NCI-H1694 (cell line): ENCODE data around the gene SARS2.
"Not testable (repeated sequence)": the region's sequence is repeated elsewhere in the genome, so short reads cannot be mapped to it uniquely, and the experiment has no call there.

ENCODE experiments used
- DNase-seq: peaks from one replicate; lab custom pipeline; 2025; lab: John Stamatoyannopoulos, UW

Gene SARS2

GRCh38 chr19:38946229-38947010 lies 15.9 kb upstream of the SARS2 start:
- no peak for DNase-seq

DNA sequence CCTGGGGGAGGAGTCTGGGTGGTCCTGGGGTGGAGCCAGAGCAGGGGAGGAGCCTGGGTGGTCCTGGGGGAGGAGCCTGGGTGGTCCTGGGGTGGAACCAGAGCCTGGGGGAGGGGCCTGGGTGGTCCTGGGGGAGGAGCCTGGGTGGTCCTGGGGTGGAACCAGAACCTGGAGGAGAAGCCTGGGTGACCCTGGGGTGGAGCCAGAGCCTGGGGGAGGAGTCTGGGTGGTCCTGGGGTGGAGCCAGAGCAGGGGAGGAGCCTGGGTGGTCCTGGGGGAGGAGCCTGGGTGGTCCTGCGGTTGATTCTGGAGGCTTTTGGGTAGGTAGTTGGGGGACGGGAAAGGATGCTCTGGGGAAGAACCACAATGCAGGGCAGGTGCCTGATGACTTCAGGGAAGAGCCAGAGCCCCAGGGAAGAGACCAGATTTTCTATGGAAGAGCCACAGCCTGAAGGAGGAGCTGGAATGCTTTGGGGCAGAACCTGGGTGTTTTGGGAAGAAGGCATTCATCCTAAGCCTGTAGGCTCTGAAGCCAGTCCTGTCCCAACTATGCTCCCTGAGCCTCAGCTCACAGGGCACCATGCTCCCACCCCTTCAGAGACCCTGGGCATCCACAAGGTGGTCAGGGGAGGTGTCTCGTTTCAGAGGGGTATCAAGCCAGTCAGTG lies 15.1 kb upstream of the SARS2 start:
- DNase-seq = no peak

GRCh38 chr19:38944981-38945506 lies 14.5 kb upstream of the SARS2 start:
- no peak for DNase-seq

DNA sequence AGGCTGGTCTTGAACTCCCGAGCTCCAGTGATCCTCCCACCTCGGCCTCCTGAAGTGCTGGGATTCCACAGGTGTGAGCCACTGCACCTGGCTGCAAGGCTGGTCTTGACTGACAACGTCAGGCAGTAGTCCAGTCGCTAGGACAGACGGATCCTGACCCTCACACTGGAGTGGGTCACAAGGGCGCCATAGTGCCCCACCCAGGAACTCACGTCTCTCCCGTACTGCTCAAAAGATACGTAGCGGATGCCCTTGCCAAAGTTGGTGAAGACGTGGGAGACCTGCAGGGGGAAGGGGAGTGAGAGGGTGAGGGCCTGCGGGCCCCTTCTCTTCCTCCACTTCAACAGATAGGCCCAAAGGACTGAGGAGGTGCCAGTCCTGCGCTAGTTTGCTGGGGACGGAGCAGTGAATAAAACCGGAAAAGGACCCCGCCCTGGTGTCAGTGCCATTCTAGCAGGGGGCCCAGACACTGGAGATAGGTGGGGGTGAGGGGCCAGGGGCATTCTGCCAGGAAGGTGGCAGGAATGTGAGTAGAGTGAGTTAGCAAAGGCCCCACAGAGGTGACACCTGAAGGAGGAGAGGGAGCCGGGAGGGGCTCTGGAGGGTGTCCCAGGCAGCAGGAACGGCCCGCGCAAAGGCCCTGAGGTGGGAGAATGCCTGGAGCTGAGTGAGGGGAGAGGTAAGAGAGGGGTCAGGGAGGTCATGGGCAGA lies 12.1 kb upstream of the SARS2 start:
- no peak for DNase-seq

- no peak for DNase-seq
These were observed 11.4 kb upstream of the SARS2 start for GRCh38 chr19:38941979-38942378.

GRCh38 chr19:38941466-38941865 lies 10.9 kb upstream of the SARS2 start:
- not testable (repeated sequence) for DNase-seq

GRCh38 chr19:38939957-38940356 lies 9.4 kb upstream of the SARS2 start:
- no peak for DNase-seq

DNA sequence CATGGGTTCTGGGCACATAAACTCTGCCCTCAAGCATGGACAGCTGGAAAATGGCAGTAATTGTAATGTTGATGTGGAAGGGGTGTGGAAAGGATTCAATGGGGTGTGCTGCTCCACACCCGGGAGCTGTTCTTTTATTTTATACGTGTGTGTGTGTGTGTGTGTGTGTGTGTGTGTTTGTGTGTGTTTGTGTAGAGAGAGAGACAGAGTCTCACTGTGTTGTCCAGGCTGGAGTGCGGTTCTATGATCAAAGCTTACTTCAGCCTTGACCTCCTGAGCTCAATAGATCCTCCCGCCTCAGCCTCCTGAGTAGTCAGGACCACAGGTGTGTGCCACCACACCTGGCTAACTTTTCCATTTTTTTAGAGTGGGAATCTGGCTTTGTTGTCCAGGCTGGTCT lies 3.0 kb upstream of the SARS2 start:
- DNase-seq = no peak

- DNase-seq = peak; percentile 18
These were observed 2.0 kb upstream of the SARS2 start for GRCh38 chr19:38932425-38933179.

DNA sequence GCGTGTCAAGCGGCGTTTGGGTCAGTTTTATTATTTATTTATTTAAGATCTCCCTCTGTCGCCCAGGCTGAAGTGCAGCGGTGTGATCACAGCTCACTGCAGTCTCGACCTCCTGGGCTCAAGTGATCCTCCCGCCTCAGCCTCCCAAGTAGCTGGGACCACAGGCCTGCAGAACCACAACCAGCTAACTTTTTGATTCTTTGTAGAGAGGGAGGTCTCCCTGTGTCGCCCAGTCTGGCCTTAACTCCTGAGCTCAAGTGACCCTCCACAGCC lies 894 bp upstream of the SARS2 start:
- DNase-seq = no peak

DNA sequence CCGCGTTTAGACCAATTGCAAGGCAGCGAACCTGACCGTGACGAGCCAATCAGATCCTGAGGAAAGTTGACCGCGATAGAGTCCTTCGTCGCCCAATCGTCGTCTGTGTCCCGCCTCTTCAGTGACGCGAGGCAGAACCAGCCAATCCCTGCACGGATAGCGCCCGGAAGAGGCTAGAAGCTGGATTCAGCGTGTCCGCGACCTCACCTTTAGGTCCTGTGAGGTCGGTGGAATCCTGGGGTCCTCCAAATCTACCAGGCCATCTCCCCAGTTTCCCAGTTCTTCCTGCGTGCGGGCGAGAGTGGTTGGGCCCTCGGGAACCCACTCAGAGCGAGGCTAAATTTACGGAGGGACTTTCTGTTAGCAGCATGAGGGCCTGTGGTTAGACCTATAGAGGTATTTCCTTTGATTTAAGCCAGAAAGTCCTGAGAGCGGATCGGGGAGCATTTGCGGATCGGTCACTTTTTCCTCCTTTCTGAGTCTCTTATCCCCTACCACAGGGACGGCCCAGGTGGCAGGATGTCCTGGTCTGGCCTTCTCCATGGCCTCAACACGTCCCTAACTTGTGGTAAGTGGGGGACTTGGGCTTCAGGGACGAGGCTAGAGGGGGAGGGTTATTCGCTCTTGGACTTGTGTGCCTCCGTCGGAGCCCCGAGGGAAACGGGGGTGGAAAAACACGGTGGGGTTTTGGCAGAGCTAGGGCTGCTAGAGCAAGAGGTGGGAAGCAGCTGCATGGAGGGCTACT lies 385 bp upstream of the SARS2 start, which contains the start of gene MRPS12:
Gene MRPS12 (plus strand): TSS at position 169 of the 745 bp plus-strand sequence. CDS start 351 bp downstream, at position 520.
- DNase-seq = peak; percentile 98

DNA sequence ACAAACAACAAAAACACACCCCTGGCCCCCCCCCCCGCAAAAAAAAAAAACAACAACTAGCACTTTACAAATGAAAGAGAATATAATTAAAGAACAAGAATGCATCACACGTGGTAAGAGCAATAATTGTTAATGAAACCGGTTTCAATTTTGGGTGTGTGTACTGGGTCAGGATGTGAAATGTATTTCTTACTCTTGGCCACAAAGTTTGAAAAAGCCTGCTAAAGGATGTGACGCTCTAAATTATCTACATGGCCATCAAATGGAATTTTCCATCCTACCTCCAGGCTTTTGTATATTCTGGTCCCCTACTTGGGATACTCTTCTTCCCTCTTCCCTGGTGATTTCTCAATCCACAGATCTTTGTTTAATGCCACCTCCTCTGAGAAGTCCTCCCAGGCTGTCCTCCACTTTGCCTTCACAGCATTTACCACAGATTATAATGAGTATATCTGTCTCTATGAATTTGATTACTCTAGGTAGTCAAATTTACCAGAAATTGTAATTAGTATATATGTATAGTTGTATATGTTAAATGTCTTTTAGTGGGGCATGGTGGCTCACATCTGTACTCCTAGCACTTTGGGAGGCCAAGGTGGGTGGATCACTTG lies 2.1 kb downstream of the SARS2 start:
- DNase-seq = no peak

DNA sequence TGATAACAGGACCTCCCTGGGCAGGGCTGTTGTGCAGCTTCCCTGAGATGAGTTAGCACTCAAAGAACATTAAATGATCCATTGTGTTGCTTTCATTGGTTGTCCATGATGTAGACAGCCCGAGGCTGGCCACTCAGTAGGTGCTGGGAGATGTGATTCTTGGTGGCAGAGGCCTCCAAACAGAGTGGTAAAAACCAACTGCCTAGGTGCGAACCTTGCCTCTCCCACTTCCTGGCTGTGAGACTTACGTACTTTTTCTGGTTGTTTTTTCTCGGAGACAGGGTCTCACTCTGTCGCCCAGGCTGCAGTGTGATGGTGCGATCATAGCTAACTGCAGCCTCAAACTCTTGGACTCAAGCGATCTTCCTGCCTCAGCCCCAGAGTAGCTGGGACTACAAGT lies 6.2 kb downstream of the SARS2 start:
- no peak for DNase-seq

GRCh38 chr19:38922482-38922881 lies 8.1 kb downstream of the SARS2 start:
- DNase-seq = no peak

DNA sequence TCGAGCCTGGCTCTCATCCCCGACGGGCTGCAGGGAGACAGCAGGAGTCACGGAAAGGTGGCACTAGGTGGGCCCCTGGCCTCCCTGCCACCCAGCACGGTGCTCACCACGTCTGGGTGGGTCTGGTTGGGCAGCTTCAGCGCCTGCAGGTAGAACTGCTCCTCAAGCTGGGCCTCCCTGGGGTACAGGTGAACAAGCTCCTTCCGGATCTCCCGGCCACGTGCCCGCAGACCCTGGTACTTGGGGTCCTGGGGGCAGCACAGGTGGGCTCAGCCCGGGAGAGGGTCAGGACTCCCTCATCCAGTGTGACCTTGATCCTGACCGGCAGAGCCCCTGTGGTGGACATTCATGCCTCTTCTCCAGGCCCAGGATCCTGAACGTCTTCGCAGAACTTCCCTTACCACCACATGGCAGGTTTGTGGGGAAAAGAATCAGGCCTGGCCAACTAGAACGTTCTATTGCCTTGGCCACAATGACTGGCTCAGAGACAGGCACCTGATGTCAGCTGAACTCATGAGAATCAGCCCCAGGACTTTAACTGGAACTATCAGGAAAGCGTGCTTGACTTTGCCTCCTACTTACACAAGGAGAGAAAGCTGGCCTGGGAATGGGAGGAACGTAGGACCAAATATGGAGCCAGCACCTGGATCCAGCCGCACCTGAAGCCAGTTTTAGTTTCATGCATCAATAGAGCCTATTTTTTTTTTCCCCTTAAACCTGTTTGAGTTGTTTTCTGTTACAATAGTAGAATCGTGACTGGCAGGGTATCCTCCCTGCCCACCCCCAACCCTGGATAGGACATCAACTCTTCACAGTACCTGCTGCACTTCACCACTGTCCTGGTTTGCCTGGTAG lies 8.9 kb downstream of the SARS2 start:
- no peak for DNase-seq

- no peak for DNase-seq
These were observed 9.8 kb downstream of the SARS2 start for GRCh38 chr19:38920602-38921419.

- no peak for DNase-seq
These were observed 10.5 kb downstream of the SARS2 start for GRCh38 chr19:38919837-38920601.

DNA sequence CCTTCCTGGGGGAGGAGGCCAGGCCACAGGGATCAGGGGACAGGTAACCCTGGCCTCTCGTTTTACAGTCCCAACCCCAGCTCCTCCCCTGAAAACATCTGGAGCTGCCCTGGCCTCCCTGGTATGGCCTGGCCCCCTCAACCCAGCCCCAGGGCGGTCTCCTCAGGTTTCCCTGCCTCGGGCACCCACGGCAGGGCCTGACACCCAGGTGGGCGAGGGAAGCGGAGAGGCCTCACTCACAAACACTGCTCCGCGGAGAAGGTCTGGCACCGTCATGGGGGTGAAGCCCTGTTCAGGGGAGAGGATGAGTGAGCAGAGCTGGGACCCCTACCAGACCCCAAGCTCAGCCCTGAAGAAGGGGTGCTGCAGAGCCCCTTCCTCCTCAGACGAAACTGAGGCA lies 12.0 kb downstream of the SARS2 start:
- no peak for DNase-seq
